ENCODE results near the gene RPS6KB2.
"Not testable (repeated sequence)": the region's sequence is repeated elsewhere in the genome, so short reads cannot be mapped to it uniquely, and the experiment has no call there.

RPS6KB2 gene

DNA sequence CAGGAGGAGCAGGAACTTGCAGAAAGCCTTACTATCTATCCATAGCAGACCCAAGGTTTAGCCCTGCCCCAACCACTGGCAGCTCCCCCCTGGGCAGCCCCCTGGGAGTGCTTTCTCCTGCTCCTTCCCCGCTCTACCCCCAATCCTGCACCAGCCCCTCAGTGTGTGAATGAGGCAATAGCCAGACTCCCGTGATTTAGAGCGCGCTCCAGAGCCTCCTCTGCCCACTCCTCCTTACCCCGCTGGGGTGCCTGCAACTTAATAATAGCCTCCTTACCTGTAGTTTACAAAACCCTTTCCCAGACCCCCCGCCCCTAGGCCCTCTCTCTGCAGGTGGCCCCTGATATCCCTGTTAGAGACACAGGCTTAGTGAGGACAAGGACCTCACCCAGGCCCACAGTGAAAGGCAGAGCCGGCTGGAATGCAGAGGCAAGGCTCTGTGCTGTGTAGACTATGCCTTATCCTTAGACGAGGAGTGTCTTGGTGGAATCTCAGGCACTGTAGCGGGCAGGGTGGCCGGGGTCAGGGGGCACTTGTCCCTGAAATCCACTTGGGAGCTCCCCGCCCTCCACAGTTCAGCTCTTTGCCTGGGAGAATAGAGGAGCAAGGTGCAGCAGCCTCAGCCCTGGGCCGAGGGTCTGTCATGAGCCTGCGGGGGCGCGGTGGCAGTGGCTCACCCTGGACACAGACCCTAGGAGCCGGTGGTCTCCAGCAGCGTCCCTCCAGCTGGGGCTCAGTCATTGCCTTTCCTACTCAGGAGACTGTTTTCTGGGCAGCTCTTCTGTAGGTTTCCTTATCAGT, 17.1 kb upstream of the RPS6KB2 start:
- no peak for DNase-seq (ENCODE audit: low spot score)

- no peak for DNase-seq (ENCODE audit: low spot score)
Measured at GRCh38 chr11:67411785-67412152, 16.5 kb upstream of the RPS6KB2 start.

GRCh38 chr11:67412495-67413179, 15.7 kb upstream of the RPS6KB2 start:
- no peak for DNase-seq (ENCODE audit: low spot score)

DNA sequence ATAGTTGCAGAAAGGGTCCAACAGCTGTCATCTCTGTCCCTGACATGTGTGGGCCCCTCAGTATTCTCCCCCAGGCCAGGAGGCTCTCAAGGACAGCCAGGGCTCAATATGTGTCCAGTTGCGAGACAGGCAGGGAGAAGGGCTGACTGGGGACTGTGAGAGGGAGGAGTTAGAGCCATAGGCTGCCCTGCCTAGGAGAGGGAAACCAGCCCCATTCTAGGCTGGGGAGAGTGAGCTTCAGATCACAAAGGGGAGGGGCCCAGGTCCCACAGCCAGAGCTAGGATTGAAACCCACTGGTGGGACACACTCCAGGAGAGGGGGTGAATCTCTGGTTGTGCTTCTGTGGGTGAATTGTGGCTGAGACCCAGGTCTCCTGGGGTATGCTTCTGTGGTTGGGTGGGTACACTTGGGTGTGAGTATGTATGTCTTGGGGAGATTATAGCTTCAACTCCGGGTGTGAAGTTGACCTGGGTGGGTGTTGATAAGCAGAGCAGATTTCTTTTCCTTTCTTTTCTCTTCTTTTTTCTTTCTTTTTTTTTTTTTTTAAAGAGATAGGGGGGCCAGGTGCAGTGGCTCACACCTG, 14.9 kb upstream of the RPS6KB2 start:
- no peak for DNase-seq (ENCODE audit: low spot score)

GRCh38 chr11:67415501-67416304, 12.6 kb upstream of the RPS6KB2 start, which contains the start of gene CARNS1:
Gene CARNS1, plus strand, starts transcription at chr11:67415678. Its CDS starts 522 bp downstream, at chr11:67416200.
- DNase-seq (ENCODE audit: low spot score), result no peak

GRCh38 chr11:67416416-67417335, 11.6 kb upstream of the RPS6KB2 start:
- no peak for DNase-seq (ENCODE audit: low spot score)

DNA sequence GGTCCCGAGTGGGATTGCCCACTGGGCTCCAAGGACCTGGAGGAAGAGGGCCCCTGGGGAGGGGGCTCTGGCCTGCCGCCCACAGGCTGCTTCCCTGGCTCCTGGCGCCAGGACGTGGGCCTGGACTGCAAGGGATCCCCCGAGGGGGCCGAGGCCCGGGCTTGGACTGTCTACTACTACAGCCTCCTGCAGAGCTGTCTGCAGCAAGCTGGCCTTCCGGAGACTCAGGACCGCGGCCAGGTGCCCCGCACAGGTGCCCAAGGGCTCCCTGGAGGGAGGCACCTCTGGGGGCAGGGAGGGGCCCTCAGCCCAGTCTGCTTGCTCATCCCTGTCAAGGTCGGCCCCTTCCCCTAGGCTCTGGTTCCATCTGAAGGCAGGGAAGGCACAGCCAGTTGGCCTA, 10.9 kb upstream of the RPS6KB2 start:
- DNase-seq (ENCODE audit: low spot score), result no peak

DNA sequence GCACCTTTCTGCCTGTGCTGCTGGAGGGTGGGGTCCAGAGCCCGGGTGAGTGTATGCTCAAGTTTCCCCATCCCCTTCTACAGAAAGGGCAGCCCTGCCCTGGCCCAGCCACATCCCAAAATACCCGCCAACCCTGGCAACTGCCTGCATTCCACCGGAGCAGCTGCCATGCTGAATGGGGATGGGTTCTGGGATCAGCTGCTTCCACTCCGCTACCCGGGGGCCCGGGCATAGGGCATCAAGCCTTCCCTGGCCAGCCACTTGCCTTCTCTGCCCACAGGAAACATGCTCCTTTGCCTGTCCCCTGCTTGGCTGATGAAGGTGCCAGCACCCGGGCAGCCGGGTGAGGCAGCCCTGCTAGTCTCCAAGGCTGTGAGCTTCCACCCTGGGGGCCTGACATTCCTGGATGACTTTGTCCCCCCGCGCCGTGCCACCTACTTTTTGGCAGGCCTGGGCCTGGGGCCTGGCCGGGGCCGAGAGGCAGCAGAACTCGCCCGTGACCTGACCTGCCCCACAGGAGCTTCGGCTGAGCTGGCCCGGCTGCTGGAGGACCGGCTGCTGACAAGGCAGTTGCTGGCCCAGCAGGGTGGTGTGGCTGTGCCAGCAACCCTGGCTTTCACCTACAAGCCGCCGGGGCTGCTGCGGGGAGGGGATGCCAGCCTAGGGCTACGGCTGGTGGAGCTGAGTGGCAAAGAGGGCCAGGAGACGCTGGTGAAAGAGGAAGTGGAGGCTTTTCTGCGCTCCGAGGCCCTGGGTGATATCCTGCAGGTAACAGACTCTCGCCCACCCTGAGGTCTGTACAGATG, 9.6 kb upstream of the RPS6KB2 start:
- no peak for DNase-seq (ENCODE audit: low spot score)

DNA sequence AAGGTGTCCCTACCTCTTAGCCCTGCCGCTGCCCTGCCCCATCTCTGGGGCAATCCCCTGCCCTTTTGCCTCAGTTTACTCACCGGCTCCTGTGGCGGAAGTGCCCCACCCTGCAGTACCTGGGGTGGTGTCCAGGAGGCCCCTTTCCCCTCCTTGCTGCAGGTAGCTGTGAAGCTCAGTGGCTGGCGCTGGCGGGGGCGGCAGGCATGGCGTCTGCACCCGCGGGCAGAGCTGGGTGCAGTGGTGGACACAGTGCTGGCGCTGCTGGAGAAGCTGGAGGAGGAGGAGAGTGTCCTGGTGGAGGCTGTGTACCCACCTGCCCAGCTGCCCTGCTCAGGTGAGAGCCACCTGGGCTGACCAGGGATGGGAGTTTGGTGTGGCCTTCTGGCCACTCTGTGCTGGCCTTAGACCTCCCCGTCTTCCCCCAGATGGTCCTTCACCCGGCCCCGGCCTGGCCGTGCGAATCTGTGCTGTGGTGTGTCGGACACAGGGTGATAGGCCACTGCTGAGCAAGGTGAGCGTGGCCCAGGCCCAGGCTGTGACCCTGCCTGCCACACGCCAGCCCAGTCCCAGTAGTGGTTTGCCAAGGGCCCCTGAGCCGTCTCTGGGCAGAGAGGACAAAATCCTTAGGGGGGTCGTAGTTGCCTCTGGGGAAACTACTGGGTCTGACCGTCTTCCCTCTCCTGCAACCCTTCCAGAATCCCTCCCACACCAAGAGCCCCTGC, 8.8 kb upstream of the RPS6KB2 start:
- no peak for DNase-seq (ENCODE audit: low spot score)

DNA sequence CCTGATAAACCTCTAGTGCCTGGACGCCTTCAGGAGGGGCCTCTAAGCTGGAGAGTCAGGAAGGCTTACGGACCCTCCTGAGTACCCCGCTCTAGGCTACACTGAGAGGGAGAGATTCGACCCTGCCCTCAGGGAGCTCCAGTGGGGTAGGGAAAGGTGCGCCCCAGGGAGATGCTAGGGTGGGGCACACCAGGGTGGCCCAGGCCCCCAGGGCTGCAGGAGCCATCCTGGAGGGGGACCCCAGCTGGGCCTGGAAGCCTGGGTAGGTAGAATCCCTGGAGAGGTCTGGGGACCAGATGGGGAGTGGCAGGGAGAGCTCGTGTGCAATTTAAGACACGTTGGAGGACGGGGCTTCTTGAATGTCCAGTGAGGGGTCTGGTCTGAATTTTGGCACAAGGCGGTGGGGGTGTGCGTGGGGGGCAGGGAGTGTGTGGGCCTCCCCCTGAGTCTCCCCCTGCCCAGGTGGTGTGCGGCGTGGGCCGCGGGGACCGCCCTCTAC, 8.1 kb upstream of the RPS6KB2 start:
- no peak for DNase-seq (ENCODE audit: low spot score)

GRCh38 chr11:67420646-67421429, 7.5 kb upstream of the RPS6KB2 start:
- peak; percentile 83 for DNase-seq (ENCODE audit: low spot score)

- no peak for DNase-seq (ENCODE audit: low spot score)
Measured at GRCh38 chr11:67421430-67422031, 6.8 kb upstream of the RPS6KB2 start.

DNA sequence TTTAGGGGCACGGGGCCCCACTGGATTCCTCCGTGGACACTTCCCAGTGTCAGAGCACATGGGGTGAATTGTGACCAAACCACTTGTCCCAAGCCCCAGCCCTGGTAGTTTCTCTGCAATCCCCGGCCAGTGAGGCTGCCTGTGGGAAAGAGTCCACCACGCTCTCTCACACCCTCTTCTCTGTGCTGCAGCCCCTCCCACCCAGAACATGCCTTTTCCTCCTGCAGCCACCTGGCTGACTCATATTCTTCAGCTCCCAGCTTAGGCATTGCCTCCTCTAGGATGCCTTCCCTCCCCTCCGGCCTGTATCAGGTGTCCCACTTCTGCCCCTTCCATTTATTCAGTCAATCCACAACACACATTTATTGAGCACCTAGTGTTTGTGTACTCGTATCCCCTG, 5.4 kb upstream of the RPS6KB2 start:
- no peak for DNase-seq (ENCODE audit: low spot score)

DNA sequence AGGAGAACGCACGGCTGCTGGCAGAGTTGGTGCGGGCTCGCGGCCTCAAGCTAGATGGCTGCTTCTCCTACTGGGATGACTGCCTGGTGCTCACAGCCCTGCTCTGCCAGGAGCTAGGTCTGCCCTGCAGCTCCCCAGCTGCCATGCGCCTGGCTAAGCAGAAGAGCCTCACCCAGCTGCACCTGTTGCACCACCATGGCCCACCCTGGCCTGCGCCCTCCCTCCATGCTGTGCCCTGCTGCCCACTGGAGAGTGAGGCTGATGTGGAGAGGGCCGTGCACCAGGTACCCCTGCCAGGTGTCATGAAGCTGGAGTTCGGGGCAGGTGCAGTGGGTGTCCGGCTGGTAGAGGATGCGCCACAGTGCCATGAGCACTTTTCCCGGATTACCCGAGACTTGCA, 4.8 kb upstream of the RPS6KB2 start:
- no peak for DNase-seq (ENCODE audit: low spot score)

GRCh38 chr11:67423891-67424613, 4.2 kb upstream of the RPS6KB2 start:
- no peak for DNase-seq (ENCODE audit: low spot score)

- DNase-seq (ENCODE audit: low spot score), result not testable (repeated sequence)
Measured at GRCh38 chr11:67427364-67427859, 882 bp upstream of the RPS6KB2 start.

DNA sequence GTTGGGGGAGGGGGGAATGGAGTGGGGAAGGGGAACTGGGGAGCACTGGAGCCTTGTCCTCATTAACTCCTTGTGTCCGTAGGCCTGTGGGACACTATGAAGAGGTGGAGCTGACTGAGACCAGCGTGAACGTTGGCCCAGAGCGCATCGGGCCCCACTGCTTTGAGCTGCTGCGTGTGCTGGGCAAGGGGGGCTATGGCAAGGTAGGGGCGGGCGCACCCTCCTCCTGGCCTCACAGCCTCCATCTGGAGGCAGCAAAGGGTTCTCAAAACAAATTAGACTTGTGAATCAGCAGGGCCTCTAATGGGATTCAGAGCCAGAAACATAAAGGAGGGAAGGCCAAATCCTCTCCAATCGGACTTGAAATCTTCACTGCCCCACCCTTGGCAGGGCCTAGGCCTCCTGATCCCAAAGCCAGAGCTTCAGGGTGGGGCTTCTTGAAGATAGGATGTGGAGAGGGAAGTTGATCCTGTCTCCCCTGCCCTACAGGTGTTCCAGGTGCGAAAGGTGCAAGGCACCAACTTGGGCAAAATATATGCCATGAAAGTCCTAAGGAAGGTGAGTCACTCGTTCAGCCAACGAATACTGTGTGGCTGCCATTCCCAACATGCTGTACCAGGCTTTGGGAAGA, 859 bp downstream of the RPS6KB2 start:
- DNase-seq (ENCODE audit: low spot score), result no peak
